IMR-90 (cell line): ENCODE data around the gene ICAM5. TPM values are rescaled to one million over a fixed set of nuclear protein-coding genes. Genes with fewer than 3 reads are reported as not detected.

ENCODE experiments used
- ATAC-seq: fragments of 200-7000 bp; cut with Tn5 transposase; 2 replicates; pipeline ENCODE4 v1.9.1; 2020; ENCODE audit warnings: low read depth, mild to moderate bottlenecking, moderate library complexity
- BruUV-seq: library from RNA; stranded (reverse); fragments of 400-500 nt; replicated peaks from 2 replicates; lab custom pipeline; 2021; lab: Mats Ljungman, UMichigan
- CTCF ChIA-PET: fragments of 300-600 bp; formaldehyde crosslinking; extraction: SDS; loops from one replicate; lab custom pipeline; 2021; ENCODE audit warnings: antibody characterized with exemption; lab: Yijun Ruan, JAX
- POLR2A ChIA-PET: fragments of 300-600 bp; sonication (Branson Sonifier 250); formaldehyde crosslinking; loops from one replicate; lab custom pipeline; 2022; ENCODE audit warnings: antibody characterized with exemption; ENCODE audit not compliant: unreplicated experiment; lab: Charles Lee
- DNase-seq: peaks from one replicate; pipeline ENCODE4 v3.0.0; 2013
- H2AFZ ChIP-seq: replicated peaks from 2 replicates; pipeline ENCODE3; 2013; ENCODE audit warnings: low read length, mild to moderate bottlenecking; ENCODE audit not compliant: poor library complexity
- H2AK5ac ChIP-seq: 2 replicates; pipeline ENCODE4 v1.6.1; 2013; ENCODE audit warnings: low read depth, low read length, inconsistent platforms
- H2AK9ac ChIP-seq: replicated peaks from 2 replicates; pipeline ENCODE3; 2013; ENCODE audit warnings: mild to moderate bottlenecking, low read depth, low read length, moderate library complexity; ENCODE audit not compliant: poor library complexity
- H2BK120ac ChIP-seq: 2 replicates; pipeline ENCODE4 v1.6.1; 2013; ENCODE audit warnings: low read depth, low read length, inconsistent platforms
- H2BK15ac ChIP-seq: 3 replicates; pipeline ENCODE4 v1.6.1; 2013; ENCODE audit warnings: low read depth, low read length, inconsistent platforms
- H2BK20ac ChIP-seq: 2 replicates; pipeline ENCODE4 v1.6.1; 2013; ENCODE audit warnings: low read depth, mild to moderate bottlenecking, inconsistent platforms, low read length, moderate library complexity
- H2BK5ac ChIP-seq: 2 replicates; pipeline ENCODE4 v1.6.1; 2013; ENCODE audit warnings: mild to moderate bottlenecking, low read depth, low read length, inconsistent platforms; ENCODE audit not compliant: poor library complexity, severe bottlenecking
- H3K14ac ChIP-seq: replicated peaks from 2 replicates; pipeline ENCODE4 v1.6.1; 2013; ENCODE audit warnings: low read depth, low read length, inconsistent platforms
- H3K18ac ChIP-seq: 2 replicates; pipeline ENCODE4 v1.6.1; 2013; ENCODE audit warnings: low read depth, low read length, control low read depth
- H3K23ac ChIP-seq: 2 replicates; pipeline ENCODE4 v1.6.1; 2013; ENCODE audit warnings: low read depth, low read length, inconsistent platforms
- H3K27ac ChIP-seq: 2 replicates; pipeline ENCODE4 v1.5.1; 2013; ENCODE audit warnings: mild to moderate bottlenecking, control low read depth, low read length; ENCODE audit not compliant: insufficient read depth
- H3K27me3 ChIP-seq: 2 replicates; pipeline ENCODE4 v1.6.1; 2013; ENCODE audit warnings: low read length; ENCODE audit not compliant: control insufficient read depth, insufficient read depth
- H3K36me3 ChIP-seq: 2 replicates; pipeline ENCODE4 v1.6.1; 2013; ENCODE audit warnings: low read length, mixed read lengths; ENCODE audit not compliant: control insufficient read depth, insufficient read depth
- H3K4ac ChIP-seq: 2 replicates; pipeline ENCODE4 v1.6.1; 2013; ENCODE audit warnings: low read depth, low read length, inconsistent platforms
- H3K4me1 ChIP-seq: 2 replicates; pipeline ENCODE4 v1.6.1; 2013; ENCODE audit warnings: low read length, mixed read lengths; ENCODE audit not compliant: control insufficient read depth, insufficient read depth
- H3K4me2 ChIP-seq: 2 replicates; pipeline ENCODE4 v1.6.1; 2013; ENCODE audit warnings: low read depth, mild to moderate bottlenecking, control low read depth, low read length, moderate library complexity
- H3K4me3 ChIP-seq: 2 replicates; pipeline ENCODE4 v1.5.1; 2013; ENCODE audit warnings: low read depth, mild to moderate bottlenecking, control low read depth, low read length, moderate library complexity; ENCODE audit not compliant: insufficient read depth
- H3K56ac ChIP-seq: 2 replicates; pipeline ENCODE4 v1.6.1; 2013; ENCODE audit warnings: low read length, inconsistent platforms; ENCODE audit not compliant: insufficient read depth; ENCODE audit errors: extremely low read depth
- H3K79me1 ChIP-seq, 2 experiments: 2 replicates each; pipeline ENCODE4 v1.6.1; 2013; ENCODE audit warnings: low read length in 2 of 2, inconsistent platforms in 1 of 2, low read depth in 1 of 2
- H3K9ac ChIP-seq: 2 replicates; pipeline ENCODE4 v1.6.1; 2013; ENCODE audit warnings: low read depth, low read length, control low read depth
- H3K9me1 ChIP-seq: 2 replicates; pipeline ENCODE4 v1.6.1; 2013; ENCODE audit warnings: low read length, inconsistent platforms; ENCODE audit not compliant: insufficient read depth
- H3K9me3 ChIP-seq: 2 replicates; pipeline ENCODE4 v1.6.1; 2013; ENCODE audit warnings: low read length; ENCODE audit not compliant: control insufficient read depth, insufficient read depth
- H4K20me1 ChIP-seq: 2 replicates; pipeline ENCODE4 v1.6.1; 2013; ENCODE audit warnings: low read length, inconsistent platforms; ENCODE audit not compliant: insufficient read depth
- H4K5ac ChIP-seq: 2 replicates; pipeline ENCODE4 v1.6.1; 2013; ENCODE audit warnings: mild to moderate bottlenecking, low read depth, low read length, control low read depth
- H4K8ac ChIP-seq, 2 experiments: 2 replicates each; pipeline ENCODE4 v1.6.1; 2013; ENCODE audit warnings: low read depth in 2 of 2, low read length in 2 of 2, control low read depth in 1 of 2, inconsistent platforms in 1 of 2
- H4K91ac ChIP-seq: 2 replicates; pipeline ENCODE4 v1.6.1; 2013; ENCODE audit warnings: low read depth, low read length, inconsistent platforms; ENCODE audit not compliant: insufficient read depth
- CHD1 ChIP-seq: IDR thresholded peaks from 2 replicates; pipeline ENCODE4 v1.6.1; 2012; ENCODE audit warnings: low read depth, low read length, improper control_type of control experiment
- WGBS, 2 experiments: methylation state at CpG; one replicate each; pipeline versions ENCODE4 v1.1.5 to v1.1.7; 2013; ENCODE audit warnings: missing lambda C conversion rate in 2 of 2; ENCODE audit not compliant: insufficient read length in 1 of 2; ENCODE audit errors: extremely low coverage in 2 of 2; 5-methylcytosine and 5-hydroxymethylcytosine counted together
- dilution Hi-C: fragments of 300-500 bp; cut with HindIII; formaldehyde crosslinking; loops from one replicate; pipeline ENCODE4 v1.14.3; 2018; ENCODE audit warnings: low sequenced_read_pairs; ENCODE audit not compliant: unreplicated experiment
- in situ Hi-C: fragments of 300-500 bp; cut with MboI; formaldehyde crosslinking; loops from 3 replicates; pipeline ENCODE4 v1.14.3; 2019; ENCODE audit warnings: low sequenced_read_pairs, inconsistent platforms, mixed read lengths
- intact Hi-C: fragments of 100-400 bp; cut with micrococcal nuclease; formaldehyde crosslinking; loops from 2 replicates; pipeline ENCODE4 v1.10.0; 2022
- polyA plus RNA-seq, 3 experiments: library from polyadenylated mRNA; depleted of rRNA; stranded (reverse); fragments of >200 nt; gene quantifications; 2 replicates each; pipeline ENCODE4 v1.2.3, GENCODE V29; 2012; ENCODE audit warnings: low replicate concordance in 1 of 3
- total RNA-seq: library from RNA; depleted of rRNA; stranded (reverse); fragments of >200 nt; gene quantifications from 2 replicates; pipeline ENCODE4 v1.2.3, GENCODE V29; 2012

The ICAM5 gene
- total and polyA plus RNA-seq, 2 of the 4 experiments (the other 2 are of a cell fraction): 3.0 to 23.9 TPM

DNA sequence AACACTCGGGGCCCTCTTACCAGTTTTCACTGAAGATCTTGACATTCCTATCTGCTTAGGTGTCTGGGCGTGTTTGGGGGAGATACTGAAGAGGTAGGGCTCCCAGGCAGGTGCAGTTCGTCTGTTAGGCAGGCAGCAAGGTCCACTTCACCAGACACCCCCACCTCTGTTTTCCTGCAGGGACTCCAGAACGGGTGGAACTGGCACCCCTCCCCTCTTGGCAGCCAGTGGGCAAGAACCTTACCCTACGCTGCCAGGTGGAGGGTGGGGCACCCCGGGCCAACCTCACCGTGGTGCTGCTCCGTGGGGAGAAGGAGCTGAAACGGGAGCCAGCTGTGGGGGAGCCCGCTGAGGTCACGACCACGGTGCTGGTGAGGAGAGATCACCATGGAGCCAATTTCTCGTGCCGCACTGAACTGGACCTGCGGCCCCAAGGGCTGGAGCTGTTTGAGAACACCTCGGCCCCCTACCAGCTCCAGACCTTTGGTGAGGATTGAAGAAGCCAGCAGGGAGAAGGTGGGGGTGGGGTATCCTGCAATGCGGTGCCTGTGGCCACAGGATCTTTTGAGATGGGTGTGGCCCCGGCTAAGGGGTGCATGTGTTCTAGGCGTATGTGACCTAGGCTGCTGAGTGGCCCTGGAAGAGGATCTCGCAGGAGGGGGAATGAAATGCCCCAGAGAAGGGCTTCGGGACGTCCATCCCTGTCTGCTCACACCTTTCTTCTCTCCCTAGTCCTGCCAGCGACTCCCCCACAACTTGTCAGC lies 6.3 kb upstream of the ICAM5 start:
- H3K56ac ChIP-seq: no peak overlapping the region
- in situ Hi-C loops: no loop called here
- TF ChIP-seq CHD1: no peak
- H3K9me1 ChIP-seq: peaks cover 8% of the 10 kb centered on the region; the same call in 1 of the 2 replicates
- no peak overlapping the region for H3K23ac ChIP-seq
- H3K4ac ChIP-seq: no peak overlapping the region
- ATAC-seq (no peak), DNase-seq (no peak)
- no peaks in the 10 kb centered on the region for H3K79me1 ChIP-seq
- no peak overlapping the region for H2BK5ac ChIP-seq
- H3K27me3 ChIP-seq: no peaks in the 10 kb centered on the region
- peaks cover 2% of the 10 kb centered on the region; the same call in 1 of the 2 replicates for H3K36me3 ChIP-seq
- BruUV-seq: no TSS peak
- no peak overlapping the region for H3K18ac ChIP-seq
- H2BK120ac ChIP-seq: no peak overlapping the region
- intact Hi-C loops: no loop called here
- H4K5ac ChIP-seq: no peak overlapping the region
- no peak overlapping the region for H3K4me3 ChIP-seq
- no peak overlapping the region for H2BK20ac ChIP-seq
- H4K8ac ChIP-seq: no peak overlapping the region
- 100% methylated on average over 1 of the region's 23 CpGs; no CpG with 5 or more reads in 1 of the 2 experiments for WGBS, 2 experiments
- H2AK9ac ChIP-seq: peak overlapping the region; percentile 72
- POLR2A ChIA-PET: no interaction called here
- CTCF ChIA-PET: interaction anchor here (0.5 to 0.7 kb wide), 2 partner anchors 97 to 138 kb away, joined by 3 to 4 read pairs; partner anchors contain the start of gene TYK2
- no peak overlapping the region for H2AK5ac ChIP-seq
- H2AFZ ChIP-seq: no peak overlapping the region
- H4K20me1 ChIP-seq: no peaks in the 10 kb centered on the region
- H3K4me1 ChIP-seq: peaks cover 9% of the 10 kb centered on the region
- H3K9ac ChIP-seq: no peak overlapping the region
- H3K4me2 ChIP-seq: no peak overlapping the region
- no peak overlapping the region for H3K14ac ChIP-seq
- H4K91ac ChIP-seq: no peak overlapping the region
- H2BK15ac ChIP-seq: no peak overlapping the region
- no peak overlapping the region for H3K27ac ChIP-seq
- no peaks in the 10 kb centered on the region for H3K9me3 ChIP-seq
- dilution Hi-C loops: no loop called here
